GM18519 (cell line): ENCODE data around the gene UBE2M.
A peak's percentile ranks its signal among the peaks of the same experiment; 100 is the strongest.
"Not testable (repeated sequence)": the region's sequence is repeated elsewhere in the genome, so short reads cannot be mapped to it uniquely, and the experiment has no call there.

Source experiments
- ATAC-seq: cut with Tn5 transposase; IDR thresholded peaks from one replicate; pipeline ENCODE4 v1.9.1; 2021; ENCODE audit warnings: mild to moderate bottlenecking, moderate library complexity; ENCODE audit not compliant: unreplicated experiment, low FRiP score

Gene UBE2M

DNA sequence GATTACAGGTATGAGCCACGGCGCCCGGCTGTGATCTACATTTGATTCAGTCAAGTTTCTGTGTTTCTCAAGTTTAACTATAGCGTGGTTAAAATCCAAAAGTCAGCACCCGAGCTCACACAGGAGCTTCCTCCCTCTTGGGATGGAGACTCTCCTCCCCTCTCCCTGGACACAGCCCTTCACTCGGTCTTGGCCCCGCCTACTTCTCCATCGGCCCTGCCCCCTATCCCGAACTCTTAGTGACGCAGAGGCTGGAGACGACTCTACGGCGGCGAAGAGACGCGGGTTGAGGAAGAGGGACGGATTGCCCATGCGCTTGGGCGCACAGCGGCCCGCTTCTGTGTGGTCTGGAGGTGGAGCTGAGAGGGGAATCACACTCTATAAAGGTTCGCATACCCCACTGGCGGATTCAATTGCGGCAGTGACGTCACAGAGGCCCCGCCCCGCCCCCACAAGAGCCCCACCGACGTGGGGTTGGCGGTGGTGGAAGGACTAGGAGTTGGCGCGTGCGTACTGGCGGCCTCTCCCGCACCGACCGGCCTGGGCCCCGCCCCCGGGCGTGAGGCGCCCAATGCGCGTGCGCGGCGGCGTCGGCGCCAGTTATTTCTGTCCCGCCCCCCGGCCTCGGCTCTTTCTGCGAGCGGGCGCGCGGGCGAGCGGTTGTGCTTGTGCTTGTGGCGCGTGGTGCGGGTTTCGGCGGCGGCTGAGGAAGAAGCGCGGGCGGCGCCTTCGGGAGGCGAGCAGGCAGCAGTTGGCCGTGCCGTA, 14.4 kb downstream of the UBE2M start, which contains the start of gene TRIM28:
Gene TRIM28, plus strand, starts transcription at position 239 of the 765 bp plus-strand sequence. CDS start 694 bp downstream, outside the sequence.
- peak; percentile 71 for ATAC-seq

DNA sequence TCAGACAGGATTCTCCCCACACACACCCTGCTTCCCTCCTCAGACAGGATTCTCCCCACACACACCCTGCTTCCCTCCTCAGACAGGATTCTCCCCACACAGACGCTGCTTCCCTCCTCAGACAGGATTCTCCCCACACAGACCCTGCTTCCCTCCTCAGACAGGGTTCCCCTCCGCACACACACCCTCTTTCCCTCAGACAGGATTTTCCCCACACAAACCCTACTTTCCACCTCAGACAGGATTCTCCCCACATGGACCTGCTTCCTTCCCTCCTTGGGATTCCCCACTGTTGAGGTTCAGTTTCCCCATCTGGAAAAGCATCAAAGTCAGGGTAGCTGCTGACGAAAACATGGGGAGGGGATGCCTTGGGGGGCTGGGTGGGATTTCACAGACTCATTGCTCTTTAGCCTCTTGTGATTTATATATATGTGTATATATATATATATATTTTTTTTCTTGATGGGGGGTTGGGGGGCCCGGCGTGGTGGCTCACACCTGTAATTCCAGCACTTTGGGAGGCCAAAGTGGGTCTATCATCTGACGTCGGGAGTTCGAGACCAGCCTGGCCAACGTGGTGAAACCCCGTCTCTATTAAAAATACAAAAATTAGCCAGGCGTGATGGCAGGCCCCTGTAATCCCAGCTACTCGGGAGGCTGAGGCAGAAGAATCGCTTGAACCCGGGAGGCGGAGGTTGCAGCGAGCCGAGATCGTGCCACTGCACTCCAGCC, 15.6 kb downstream of the UBE2M start:
- ATAC-seq: not testable (repeated sequence)

DNA sequence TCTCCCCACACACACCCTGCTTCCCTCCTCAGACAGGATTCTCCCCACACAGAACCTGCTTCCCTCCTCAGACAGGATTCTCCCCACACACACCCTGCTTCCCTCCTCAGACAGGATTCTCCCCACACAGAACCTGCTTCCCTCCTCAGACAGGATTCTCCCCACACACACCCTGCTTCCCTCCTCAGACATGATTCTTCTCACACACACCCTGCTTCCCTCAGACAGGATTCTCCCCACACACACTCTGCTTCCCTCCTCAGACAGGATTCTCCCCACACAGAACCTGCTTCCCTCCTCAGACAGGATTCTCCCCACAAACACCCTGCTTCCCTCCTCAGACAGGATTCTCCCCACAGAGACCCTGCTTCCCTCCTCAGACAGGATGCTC, 19.2 kb downstream of the UBE2M start:
- not testable (repeated sequence) for ATAC-seq

DNA sequence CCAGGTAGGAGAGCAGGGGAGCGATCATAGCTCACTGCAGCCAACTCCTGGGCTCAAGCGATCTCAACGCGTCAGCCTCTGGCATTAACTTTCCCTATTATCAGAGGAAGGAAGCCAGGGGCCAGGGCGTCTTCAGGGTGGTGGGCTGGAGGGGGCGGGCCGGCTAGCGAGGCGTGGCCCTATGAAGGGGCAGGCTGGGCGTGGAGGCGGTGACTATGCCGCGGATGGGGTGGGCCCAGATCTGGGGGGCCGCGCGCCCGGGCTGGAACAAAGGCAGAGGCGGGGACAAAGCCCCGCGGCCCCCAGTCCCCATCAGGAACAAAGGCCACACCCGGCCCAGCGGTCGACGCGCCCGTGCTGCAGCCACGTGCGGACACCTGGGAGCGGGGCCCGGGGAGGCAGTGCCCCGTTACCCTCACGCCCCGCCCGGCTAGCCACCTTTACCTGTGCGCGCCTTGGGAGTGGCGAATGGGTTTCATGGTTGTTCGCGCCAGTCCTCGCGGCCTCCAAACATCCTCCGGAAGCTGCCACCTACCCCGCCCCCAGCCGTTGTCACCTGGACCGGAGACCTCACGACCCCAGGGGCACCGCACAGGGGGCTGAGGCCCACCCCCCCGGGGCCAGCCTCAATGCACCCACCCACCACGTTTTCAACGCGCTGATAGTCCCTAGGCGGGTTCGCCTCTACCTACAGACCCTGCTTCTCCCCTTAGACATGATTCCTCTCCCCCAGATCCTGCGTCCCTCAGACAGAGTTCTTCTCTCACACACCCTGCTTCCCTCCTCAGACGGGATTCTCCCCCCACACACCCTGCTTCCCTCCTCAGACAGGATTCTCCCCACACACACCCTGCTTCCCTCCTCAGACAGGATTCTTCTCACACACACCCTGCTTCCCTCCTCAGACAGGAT, 19.9 kb downstream of the UBE2M start:
- ATAC-seq: no peak

DNA sequence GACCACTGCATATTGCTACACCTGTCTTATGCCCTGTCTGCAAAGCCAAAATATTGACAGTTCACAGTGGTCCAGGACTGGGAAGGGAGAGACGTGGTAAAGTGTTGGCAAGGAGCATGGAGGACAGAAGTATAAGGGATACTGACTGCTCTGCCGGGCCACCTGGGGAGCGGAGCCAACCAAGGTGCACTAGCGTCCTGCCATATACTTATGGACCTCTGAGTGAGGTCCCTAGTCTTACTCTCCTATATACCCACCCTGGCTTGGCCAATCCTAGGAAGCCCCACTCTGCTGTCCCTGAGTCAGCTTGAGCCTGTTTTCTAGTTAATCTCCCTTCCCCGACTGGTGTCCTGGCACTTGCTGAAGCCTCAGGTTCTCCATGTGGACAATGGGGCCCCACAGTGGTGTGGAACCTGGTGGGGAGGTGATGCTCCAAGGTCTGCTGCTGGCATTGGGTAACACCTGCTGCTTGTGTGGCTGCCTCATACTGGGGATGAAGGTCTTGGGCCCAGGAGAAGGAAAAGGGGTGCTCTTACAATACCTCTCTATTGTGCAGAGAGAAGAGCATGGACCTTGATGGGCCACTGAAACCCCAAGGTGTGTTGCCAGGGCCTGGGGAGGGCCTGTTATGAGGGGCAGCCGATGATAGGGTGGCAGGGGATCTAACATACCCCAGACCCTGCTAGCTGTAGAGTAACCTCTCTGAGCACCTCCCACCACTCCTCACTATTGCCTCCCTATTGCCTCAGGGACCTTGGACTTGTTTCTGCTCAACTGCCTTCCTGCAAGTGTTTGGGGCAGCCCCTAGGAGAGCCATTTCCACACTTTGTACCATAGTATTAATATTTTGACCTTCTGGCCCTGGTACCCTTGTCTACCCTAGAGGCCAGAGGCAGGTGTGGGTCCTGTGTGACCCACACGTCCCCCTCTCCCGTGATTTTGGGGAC, 21.3 kb downstream of the UBE2M start:
- no peak for ATAC-seq

DNA sequence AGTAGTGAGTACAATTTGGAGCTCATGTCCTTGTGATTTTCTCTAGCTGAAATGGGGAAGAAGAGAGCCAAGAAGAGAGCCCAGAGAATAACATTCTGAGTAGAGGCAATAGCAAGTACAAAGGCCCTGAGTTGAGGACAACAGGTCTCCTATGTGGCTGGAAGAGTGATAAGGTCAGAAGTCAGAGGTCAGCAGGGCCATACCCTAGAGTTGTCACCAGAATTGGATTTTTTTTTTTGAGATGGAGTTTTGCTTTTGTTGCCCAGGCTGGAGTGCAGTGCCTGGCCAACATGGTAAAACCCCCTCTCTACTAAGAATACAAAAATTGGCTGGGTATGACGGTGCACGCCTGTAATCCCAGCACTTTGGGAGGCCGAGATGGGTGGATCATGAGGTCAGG, 22.6 kb downstream of the UBE2M start:
- no peak for ATAC-seq

DNA sequence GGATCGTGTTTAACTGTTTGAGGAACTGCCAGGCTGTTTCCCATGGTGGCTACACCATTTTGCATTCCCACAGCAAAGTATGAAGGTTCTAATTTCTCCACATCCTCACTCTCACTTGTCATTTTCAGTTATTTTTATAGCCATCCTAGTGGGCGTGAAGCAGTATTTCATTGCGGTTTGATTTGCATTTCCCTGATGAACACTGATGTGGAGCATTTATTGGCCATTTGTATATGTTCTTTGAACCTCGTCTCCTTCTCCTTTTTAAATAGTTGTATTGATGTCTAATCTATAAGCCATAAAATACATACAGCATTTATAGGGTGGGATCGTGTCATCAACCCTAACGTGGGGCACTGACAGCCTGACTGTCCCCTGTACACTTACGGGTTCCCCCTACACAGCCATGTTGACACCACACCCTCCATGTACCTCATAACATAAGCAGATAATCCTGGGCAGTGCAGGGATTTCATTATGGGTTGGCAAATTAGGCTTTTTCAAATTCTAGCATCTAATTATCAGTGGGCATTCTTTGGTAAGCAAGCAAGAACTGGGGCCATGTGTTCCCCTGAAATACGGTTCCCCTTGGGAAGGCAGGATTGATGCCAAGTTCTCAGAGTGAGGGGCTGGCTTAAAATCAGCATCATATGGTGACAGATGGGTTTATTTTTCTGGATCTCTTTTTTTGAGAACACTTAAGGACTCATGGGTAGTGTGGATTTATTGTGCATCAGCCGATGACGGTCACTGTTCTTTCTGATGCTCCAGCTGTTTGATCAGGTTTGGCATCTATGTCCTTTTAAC, 27.2 kb downstream of the UBE2M start:
- no peak for ATAC-seq

DNA sequence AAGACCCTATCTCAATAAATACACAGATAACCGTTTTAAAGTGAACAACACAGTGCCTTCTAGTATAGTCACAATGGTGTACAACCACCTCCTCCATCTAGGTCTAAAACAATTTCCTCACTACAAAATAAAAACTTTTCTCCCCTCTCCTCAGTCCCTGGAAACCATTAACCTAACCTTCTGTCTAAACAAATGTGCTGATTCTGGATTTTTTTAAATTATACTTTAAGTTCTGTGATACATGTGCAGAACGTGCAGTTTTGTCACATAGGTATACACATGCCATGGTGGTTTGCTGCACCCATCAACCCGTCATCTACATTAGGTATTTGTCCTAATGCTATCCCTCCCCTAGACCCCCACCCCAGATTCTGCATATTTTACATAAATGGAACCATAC, 29.0 kb downstream of the UBE2M start:
- no peak for ATAC-seq

DNA sequence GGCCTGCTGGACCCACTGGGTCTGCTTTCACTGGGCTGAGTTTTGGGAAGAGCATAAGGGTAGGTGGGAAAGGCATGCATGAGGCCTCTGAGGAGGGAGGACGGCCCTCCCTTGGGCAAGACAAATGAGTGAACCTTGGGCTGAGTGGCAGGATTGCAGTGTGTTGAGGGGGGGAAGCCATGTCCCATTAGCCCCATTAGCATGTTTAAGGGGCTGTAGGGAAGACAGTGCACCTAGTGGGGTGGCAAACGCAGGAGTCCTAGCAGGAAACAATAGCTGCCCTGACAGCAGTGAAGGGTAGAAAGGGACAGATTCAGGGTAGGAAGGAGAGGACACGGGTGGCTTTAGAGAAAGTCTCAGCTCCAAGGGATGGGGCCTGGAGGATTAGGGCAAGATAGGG, 35.7 kb downstream of the UBE2M start:
- ATAC-seq: no peak

DNA sequence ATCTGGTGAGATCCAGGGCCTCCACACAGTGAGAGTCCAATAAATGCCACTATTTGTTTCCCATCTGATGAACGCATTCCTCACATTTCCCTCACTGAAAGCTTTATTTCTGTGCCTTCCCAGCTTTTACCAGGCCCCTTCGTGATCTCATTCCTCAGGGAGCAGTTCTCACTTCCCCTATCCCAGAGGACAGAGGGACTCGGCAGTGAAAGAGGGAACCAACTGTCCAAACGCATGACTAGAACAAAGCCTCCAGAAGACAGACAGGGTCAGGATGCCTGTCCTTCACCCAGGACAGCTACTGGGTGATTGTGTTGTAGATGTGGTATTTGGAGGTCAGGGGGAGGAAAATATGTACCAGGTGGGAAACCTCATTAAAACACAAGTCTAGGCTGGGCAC, 36.8 kb downstream of the UBE2M start:
- no peak for ATAC-seq

DNA sequence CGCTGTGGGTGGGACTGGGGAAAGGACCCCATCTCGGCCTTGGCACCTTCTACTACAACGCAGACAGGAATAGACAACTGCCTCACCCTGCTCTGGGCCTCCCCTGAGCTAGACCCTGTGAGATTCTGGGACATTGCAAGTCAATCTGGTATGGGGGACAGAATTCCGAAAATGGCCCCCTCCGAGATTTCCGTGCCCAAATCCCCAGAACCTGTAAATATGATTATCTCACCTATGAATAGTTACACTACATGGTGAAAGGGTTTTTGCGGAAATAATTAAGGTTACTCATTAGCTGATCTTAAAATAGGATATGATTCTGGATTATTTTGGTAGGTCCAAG, 38.2 kb downstream of the UBE2M start:
- no peak for ATAC-seq

DNA sequence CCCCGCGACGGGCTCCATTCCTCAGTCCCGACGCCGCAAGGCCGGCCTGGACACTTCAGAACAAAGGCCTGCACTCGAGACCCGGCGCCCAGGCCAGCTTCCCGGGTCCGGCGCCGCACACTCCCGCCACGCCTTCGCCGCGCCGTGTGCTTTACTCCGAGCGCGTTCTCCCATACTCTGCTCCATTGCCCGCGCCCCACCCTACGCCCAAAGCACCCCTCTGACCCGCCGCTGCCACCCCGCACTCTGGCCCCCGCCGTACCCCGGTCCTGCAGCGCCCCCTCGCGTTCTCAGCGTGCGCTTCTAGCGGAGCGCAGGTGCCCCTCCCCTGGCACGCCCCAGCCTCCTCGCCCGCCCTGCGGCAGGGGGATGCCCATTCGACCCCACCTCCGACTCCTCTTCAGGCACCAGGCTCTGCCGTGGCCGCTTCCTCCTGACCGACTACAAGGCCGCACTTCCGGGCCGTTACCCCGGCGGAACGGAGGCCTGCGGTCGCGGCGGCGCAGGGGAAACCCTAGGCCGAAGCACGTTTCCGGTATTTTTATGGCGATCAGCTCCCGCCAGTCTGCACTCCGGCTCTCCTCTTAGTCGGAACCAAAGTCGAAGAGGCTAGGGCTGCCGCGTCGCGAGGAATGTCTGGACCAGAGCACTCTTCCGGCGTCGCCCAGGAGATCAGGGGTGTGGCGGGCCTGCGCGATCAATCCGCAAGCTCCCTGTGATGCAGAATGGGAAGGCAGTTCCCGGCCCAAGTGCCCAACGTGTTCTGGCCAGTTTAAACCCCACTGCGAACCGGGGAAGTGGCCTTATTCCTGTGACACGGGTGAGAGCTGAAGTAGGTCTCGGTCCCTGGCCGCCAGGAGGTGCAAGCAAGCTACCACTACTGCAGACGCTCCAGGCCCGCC, 38.8 kb downstream of the UBE2M start, which contains the start of gene ZBTB45:
Gene ZBTB45, minus strand, starts transcription at position 456 of the 902 bp plus-strand sequence. CDS start 2,137 bp downstream, outside the sequence.
- ATAC-seq: peak; percentile 58

DNA sequence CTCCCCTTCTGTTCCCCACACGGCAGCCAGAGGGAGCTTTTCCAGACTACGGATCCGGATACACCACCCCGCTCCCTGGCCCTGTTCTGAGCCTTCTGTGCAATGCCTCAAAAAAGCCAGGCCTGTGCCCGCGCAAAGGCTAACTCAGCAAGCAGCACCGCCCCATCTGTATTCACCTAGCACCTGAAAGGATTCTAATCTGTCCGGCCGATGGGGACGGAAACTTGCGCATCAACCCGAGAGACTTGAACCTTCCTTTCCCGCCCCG, 39.4 kb downstream of the UBE2M start:
- ATAC-seq: no peak

DNA sequence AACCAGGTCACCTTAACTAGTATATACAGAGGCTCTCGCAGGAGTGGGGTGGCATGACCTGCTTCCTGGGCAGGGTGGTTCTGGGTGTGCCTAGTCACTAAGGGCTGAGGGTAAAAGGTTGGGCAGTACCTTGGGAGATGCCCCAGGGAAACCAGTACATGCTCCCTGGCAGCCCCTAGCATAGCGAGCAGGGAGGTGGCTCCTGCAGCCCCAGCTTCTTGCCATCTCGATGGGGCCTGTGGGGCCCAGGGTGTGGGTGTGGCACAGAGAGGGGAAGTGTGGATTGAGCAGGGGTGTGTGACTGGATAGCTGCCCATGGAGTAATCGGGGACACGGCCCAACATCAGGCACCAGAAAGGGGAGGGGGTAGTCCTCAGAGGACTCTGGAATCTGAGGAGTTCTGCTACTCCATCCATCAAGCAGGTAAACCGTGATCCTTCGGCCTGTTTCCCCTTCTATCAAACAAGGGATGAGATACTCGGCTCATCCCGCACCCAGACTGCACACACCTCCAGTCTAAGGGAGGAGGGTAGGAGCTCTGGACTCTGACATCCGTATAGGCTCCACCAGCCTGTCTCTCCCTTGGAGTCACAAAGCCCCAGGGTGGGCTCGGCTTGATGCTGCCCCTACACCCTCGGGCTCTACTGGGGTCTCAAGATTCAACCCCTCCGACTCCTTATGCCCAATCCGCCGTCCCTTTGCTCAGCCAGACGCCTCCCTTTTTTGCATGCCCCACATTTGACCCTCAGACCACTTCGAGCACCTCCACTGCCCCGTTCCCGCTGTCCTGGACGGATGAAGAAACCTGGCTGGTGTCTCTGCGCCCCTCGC, 39.9 kb downstream of the UBE2M start:
- ATAC-seq: no peak

DNA sequence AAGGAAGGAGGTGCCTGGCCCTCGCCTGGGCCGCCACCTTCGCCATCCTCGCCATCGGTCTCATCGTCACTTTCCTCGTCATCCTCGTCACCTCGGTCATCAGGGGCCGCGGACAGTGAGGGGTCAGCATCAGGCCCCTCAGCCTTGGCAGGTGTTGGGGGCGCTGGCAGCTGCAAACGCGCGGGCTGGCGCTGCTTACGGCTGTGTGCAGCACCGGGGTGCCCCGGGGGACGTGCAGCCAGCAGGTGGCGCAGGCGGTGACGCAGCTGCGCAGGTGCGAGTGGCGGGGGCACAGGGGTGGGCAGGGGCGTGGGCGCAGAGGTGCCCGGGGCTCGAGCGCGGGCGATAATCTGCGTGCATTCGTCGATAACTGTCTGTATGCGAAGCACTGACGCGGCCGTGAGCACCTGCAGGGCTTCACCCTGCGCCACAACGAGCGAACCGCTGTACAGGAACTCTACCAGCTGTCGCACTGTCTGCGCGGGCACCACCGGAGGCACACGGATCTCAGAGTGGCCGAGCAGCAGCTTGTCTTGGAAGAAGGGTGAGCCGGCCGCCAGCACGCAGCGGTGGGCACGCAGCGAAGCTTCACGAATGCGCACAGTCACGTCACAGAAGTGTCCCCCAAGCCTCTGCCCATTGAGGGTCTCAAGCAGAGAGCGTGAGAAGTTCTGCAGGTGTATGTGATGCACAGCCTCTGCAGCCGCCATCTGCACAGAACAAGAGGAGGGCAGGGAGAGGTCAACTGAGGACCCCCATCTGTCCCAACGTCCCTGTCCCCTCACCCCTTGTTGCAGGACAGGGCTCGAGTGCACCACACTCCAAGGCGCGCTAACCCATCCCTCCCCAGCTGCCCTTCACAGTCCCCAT, 41.2 kb downstream of the UBE2M start:
- no peak for ATAC-seq

DNA sequence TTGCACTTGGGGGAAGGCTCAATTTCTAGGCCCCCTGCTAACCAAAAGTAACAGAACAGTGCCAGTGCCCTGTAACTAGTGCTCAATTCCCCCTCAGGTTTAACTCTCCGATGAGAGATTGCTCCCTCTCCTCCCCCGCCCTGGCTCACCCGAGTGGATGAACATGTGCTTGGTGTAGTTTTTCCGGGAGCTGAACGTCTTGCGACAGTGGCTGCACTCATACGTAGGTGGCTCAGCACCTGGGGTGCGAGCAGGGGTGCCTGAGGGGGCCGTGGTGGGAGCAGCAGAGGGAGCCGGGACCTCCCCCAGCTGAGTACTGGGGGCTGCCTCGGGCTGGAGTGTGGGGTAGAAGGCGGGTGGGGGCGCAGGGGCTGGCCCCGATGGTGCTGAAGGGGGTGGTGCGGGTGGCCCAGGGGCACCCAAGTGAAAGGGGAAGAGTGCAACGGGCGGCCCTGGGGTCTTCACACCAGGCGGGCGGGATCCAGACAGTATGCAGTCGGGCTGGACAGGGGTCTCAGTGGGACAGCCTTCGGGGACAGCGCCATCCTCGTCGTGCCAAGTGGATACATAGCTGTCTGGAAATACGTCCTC, 42.1 kb downstream of the UBE2M start:
- ATAC-seq: no peak
